K562 (cell line): ENCODE results near the gene TMC2. TPM values are rescaled to one million over a fixed set of nuclear protein-coding genes. Genes with fewer than 3 reads are reported as not detected.

Source experiments
- BCL6 ChIP-seq: fragments of 250-450 bp; sonication (Bioruptor Pico); IDR thresholded peaks from 2 replicates; pipeline ENCODE4 v1.4.0; 2020
- CAMTA2 ChIP-seq: fragments of 250-450 bp; sonication (Bioruptor Pico); conservative IDR thresholded peaks from 2 replicates; pipeline ENCODE4 v1.5.1; 2022
- DDX20 ChIP-seq: fragments of 450-650 bp; IDR thresholded peaks from 2 replicates; pipeline ENCODE4 v1.6.1; 2016; ENCODE audit warnings: missing genetic modification characterization, low read depth, mild to moderate bottlenecking, missing compliant biosample characterization, moderate library complexity
- POLR2G ChIP-seq: fragments of 200-400 bp; formaldehyde crosslinking; IDR thresholded peaks from 2 replicates; pipeline ENCODE4 v1.6.1; 2017; ENCODE audit warnings: low read depth, mild to moderate bottlenecking, antibody characterized with exemption, low read length, moderate library complexity
- REST ChIP-seq, 2 experiments: fragments of 450-650 bp; formaldehyde crosslinking in 1 of 2; IDR thresholded peaks; 2 replicates each; pipeline versions ENCODE4 v1.4.0 to v1.6.1; 2014 to 2020; ENCODE audit warnings: mild to moderate bottlenecking in 2 of 2, borderline replicate concordance in 1 of 2, low read depth in 1 of 2
- ZNF609 ChIP-seq: sonication (generic); formaldehyde crosslinking; IDR thresholded peaks from 2 replicates; pipeline ENCODE4 v1.8.1; 2023; ENCODE audit warnings: missing genetic modification reagents, mild to moderate bottlenecking, borderline replicate concordance
- ZNF830 ChIP-seq: fragments of 250-450 bp; sonication (Bioruptor Pico); IDR thresholded peaks from 2 replicates; pipeline ENCODE4 v1.5.0; 2021; ENCODE audit warnings: mild to moderate bottlenecking
- polyA plus RNA-seq, 8 experiments: library from polyadenylated mRNA; depleted of rRNA in 4 of 8; stranded (reverse) in 5 of 8; unstranded in 3 of 8; fragments of >200 nt; fragmentation: Nextera tagmentation in 2 of 8; fragmentation: Illumina TruSeq in 1 of 8; extraction: Ambion mirVana in 2 of 8; extraction: Trizol in 1 of 8; gene quantifications; 2 replicates each; pipeline versions ENCODE4 v1.2.1 to v1.2.3, GENCODE V29; 2011 to 2014; ENCODE audit warnings: inconsistent platforms in 1 of 8, missing spikeins in 1 of 8
- total RNA-seq, 7 experiments: library from RNA; depleted of rRNA in 6 of 7; stranded (reverse); fragments of >200 nt in 6 of 7; fragmentation: Illumina TruSeq in 2 of 7; extraction: Trizol in 2 of 7; gene quantifications; 2 replicates each; pipeline versions ENCODE4 v1.2.1 to v1.2.3, GENCODE V29; 2011 to 2021; ENCODE audit warnings: low replicate concordance in 1 of 7

Gene TMC2
- total and polyA plus RNA-seq, 9 of the 15 experiments (the other 6 are each of a cell fraction or from before 2014, with no cell fraction given): not detected

- TF ChIP-seq REST (IDR thresholded peaks at IDR 0.05; ENCODE audit: borderline replicate concordance): no peak
- TF ChIP-seq REST (CRISPR knock-in tag; IDR thresholded peaks at IDR 0.05; ENCODE audit: low read depth): no peak
- no peak for TF ChIP-seq ZNF609 (CRISPR knock-in tag)
- no peak for TF ChIP-seq BCL6 (CRISPR knock-in tag)
- no peak for TF ChIP-seq ZNF830 (CRISPR knock-in tag)
- no peak for TF ChIP-seq DDX20
- TF ChIP-seq POLR2G: no peak
- TF ChIP-seq CAMTA2: no peak
- TF ChIP-seq, all 486 proteins: peak for 0
Measured at GRCh38 chr20:2527762-2528161, 8.6 kb upstream of the TMC2 start (continued).
